ENCODE results near the gene GRIA4.

The GRIA4 gene

DNA sequence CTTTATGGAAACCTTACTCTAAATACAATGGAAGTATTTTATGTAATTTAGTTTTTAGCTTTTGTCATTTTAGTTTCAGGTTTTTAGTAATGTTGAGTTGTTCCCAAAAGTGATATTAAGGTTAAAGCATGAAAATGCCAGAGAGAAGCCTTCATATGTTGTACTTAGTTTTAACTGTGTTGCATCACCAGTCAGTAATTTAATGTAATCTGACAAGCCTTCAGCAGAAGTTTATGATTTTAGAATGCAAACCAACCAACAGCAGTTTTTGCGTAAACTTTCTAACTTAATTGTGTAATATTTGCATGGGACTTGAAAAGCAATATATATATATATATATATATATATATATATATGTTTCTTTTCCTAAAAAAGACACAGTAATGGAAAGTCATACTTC lies 301.6 kb downstream of the GRIA4 start:
- Histone ChIP-seq H3K4me1 (ENCODE audit: insufficient read depth, low read length) (peaks cover 12% of the 10 kb centered on the region), H3K36me3 (ENCODE audit: insufficient read depth, low read length) (no peaks in the 10 kb centered on the region), H3K27me3 (ENCODE audit: insufficient read depth, low read length) (no peaks in the 10 kb centered on the region), H2AFZ (ENCODE audit: low read depth, low read length) (no peak overlapping the region), H3K4me3 (ENCODE audit: low read length) (no peak overlapping the region), H3K9me3 (ENCODE audit: low read length) (no peaks in the 10 kb centered on the region)

DNA sequence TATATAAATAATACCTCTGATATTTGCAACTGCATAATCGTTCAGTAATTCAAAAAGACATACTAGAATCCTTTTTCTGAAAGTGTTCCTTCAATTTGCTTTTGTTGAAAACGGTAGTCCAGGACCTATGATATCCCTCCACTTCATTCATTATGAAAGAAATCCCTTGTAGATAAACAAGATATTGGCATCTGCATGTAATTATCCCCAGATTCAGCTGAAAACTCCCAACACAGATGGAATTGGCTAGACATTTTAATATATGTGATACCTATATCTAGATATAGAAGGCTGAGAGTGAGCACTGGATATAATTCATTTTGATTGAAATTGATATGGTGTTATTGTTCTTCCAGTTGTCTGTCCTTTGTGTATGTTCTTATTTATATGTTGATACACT lies 302.8 kb downstream of the GRIA4 start:
- no peaks in the 10 kb centered on the region for H3K36me3 ChIP-seq (ENCODE audit: insufficient read depth, low read length)
- no peak overlapping the region for H2AFZ ChIP-seq (ENCODE audit: low read depth, low read length)
- H3K4me3 ChIP-seq (ENCODE audit: low read length) = no peak overlapping the region
- no peaks in the 10 kb centered on the region for H3K9me3 ChIP-seq (ENCODE audit: low read length)
- no peaks in the 10 kb centered on the region for H3K27me3 ChIP-seq (ENCODE audit: insufficient read depth, low read length)
- peaks cover 12% of the 10 kb centered on the region for H3K4me1 ChIP-seq (ENCODE audit: insufficient read depth, low read length)

GRCh38 chr11:105915021-105915420 lies 305.1 kb downstream of the GRIA4 start:
- H3K27me3 ChIP-seq (ENCODE audit: insufficient read depth, low read length) = no peaks in the 10 kb centered on the region
- no peaks in the 10 kb centered on the region for H3K36me3 ChIP-seq (ENCODE audit: insufficient read depth, low read length)
- H2AFZ ChIP-seq (ENCODE audit: low read depth, low read length) = peak overlapping the region; percentile 15
- peak overlapping the region; percentile 9 for H3K4me3 ChIP-seq (ENCODE audit: low read length)
- H3K9me3 ChIP-seq (ENCODE audit: low read length) = no peaks in the 10 kb centered on the region
- H3K4me1 ChIP-seq (ENCODE audit: insufficient read depth, low read length) = peaks cover 12% of the 10 kb centered on the region

DNA sequence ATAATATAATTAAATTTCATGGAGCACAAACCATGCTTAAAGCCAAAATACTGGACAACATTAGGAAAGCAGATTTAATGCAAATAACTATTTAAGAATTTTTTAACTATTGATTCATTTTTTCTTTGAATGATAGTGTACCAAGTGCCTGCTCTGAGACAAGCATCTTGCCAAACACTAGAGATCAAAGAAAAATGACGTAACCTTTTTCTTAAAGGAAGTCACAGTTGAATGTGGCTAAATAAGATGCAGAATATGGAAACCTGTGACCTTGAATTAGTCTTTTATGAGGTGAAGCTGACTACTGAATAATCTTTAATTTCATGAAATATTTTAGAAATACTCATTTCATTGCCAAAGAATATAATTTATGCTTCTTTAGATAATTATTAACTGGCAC lies 308.2 kb downstream of the GRIA4 start:
- Histone ChIP-seq H3K36me3 (ENCODE audit: insufficient read depth, low read length) (no peaks in the 10 kb centered on the region), H3K9me3 (ENCODE audit: low read length) (no peaks in the 10 kb centered on the region)

GRCh38 chr11:105918600-105918999 lies 308.7 kb downstream of the GRIA4 start:
- Histone ChIP-seq H3K27me3 (ENCODE audit: insufficient read depth, low read length) (no peaks in the 10 kb centered on the region), H3K4me1 (ENCODE audit: insufficient read depth, low read length) (peaks cover 12% of the 10 kb centered on the region), H3K4me3 (ENCODE audit: low read length) (no peak overlapping the region), H2AFZ (ENCODE audit: low read depth, low read length) (no peak overlapping the region), H3K36me3 (ENCODE audit: insufficient read depth, low read length) (no peaks in the 10 kb centered on the region), H3K9me3 (ENCODE audit: low read length) (no peaks in the 10 kb centered on the region)

More for the DNA sequence above, 308.2 kb downstream of the GRIA4 start:
- no peak overlapping the region for H2AFZ ChIP-seq (ENCODE audit: low read depth, low read length)
- H3K27me3 ChIP-seq (ENCODE audit: insufficient read depth, low read length) = no peaks in the 10 kb centered on the region
- H3K4me3 ChIP-seq (ENCODE audit: low read length) = no peak overlapping the region
- peaks cover 12% of the 10 kb centered on the region for H3K4me1 ChIP-seq (ENCODE audit: insufficient read depth, low read length)

GRCh38 chr11:105923252-105923651 lies 313.4 kb downstream of the GRIA4 start:
- Histone ChIP-seq H3K36me3 (ENCODE audit: insufficient read depth, low read length) (no peaks in the 10 kb centered on the region), H3K27me3 (ENCODE audit: insufficient read depth, low read length) (no peaks in the 10 kb centered on the region), H3K4me1 (ENCODE audit: insufficient read depth, low read length) (no peaks in the 10 kb centered on the region), H3K9me3 (ENCODE audit: low read length) (no peaks in the 10 kb centered on the region), H3K4me3 (ENCODE audit: low read length) (no peak overlapping the region), H2AFZ (ENCODE audit: low read depth, low read length) (no peak overlapping the region)

DNA sequence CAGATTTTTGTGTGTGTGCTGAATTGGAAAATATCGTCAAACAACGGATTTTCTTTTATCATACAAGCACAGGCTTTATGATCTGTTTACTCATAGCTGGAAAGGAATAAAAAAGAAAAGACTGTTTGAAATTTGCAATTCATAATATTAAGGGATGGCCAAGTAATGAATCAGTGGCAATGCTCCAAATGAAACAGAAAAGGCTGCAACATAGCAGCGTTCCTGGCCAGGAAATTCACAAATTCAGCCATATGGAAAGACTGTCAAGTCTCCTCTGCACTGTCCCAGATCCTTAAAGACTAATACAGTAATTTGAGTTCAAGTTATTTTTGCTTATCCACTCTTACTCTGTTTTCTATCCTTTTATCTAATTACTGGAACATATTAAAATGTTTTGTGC lies 313.9 kb downstream of the GRIA4 start:
- H3K36me3 ChIP-seq (ENCODE audit: insufficient read depth, low read length) = no peaks in the 10 kb centered on the region
- no peaks in the 10 kb centered on the region for H3K4me1 ChIP-seq (ENCODE audit: insufficient read depth, low read length)
- no peaks in the 10 kb centered on the region for H3K27me3 ChIP-seq (ENCODE audit: insufficient read depth, low read length)
- H3K4me3 ChIP-seq (ENCODE audit: low read length) = no peak overlapping the region
- H3K9me3 ChIP-seq (ENCODE audit: low read length) = no peaks in the 10 kb centered on the region
- H2AFZ ChIP-seq (ENCODE audit: low read depth, low read length) = no peak overlapping the region

GRCh38 chr11:105929084-105929955 lies 319.4 kb downstream of the GRIA4 start:
- peaks cover 14% of the 10 kb centered on the region for H3K4me1 ChIP-seq (ENCODE audit: insufficient read depth, low read length)
- H3K36me3 ChIP-seq (ENCODE audit: insufficient read depth, low read length) = no peaks in the 10 kb centered on the region
- H3K4me3 ChIP-seq (ENCODE audit: low read length) = no peak overlapping the region
- no peaks in the 10 kb centered on the region for H3K9me3 ChIP-seq (ENCODE audit: low read length)
- H3K27me3 ChIP-seq (ENCODE audit: insufficient read depth, low read length) = no peaks in the 10 kb centered on the region
- H2AFZ ChIP-seq (ENCODE audit: low read depth, low read length) = no peak overlapping the region

- H3K4me1 ChIP-seq (ENCODE audit: insufficient read depth, low read length) = peaks cover 27% of the 10 kb centered on the region
- no peaks in the 10 kb centered on the region for H3K36me3 ChIP-seq (ENCODE audit: insufficient read depth, low read length)
- H3K4me3 ChIP-seq (ENCODE audit: low read length) = no peak overlapping the region
- no peaks in the 10 kb centered on the region for H3K9me3 ChIP-seq (ENCODE audit: low read length)
- H3K27me3 ChIP-seq (ENCODE audit: insufficient read depth, low read length) = no peaks in the 10 kb centered on the region
- no peak overlapping the region for H2AFZ ChIP-seq (ENCODE audit: low read depth, low read length)
Measured at GRCh38 chr11:105933695-105934094, 323.8 kb downstream of the GRIA4 start.

GRCh38 chr11:105935791-105936190 lies 325.9 kb downstream of the GRIA4 start:
- peaks cover 13% of the 10 kb centered on the region for H3K4me1 ChIP-seq (ENCODE audit: insufficient read depth, low read length)
- H3K36me3 ChIP-seq (ENCODE audit: insufficient read depth, low read length) = no peaks in the 10 kb centered on the region
- no peaks in the 10 kb centered on the region for H3K27me3 ChIP-seq (ENCODE audit: insufficient read depth, low read length)
- H3K9me3 ChIP-seq (ENCODE audit: low read length) = no peaks in the 10 kb centered on the region
- no peak overlapping the region for H2AFZ ChIP-seq (ENCODE audit: low read depth, low read length)
- H3K4me3 ChIP-seq (ENCODE audit: low read length) = no peak overlapping the region

DNA sequence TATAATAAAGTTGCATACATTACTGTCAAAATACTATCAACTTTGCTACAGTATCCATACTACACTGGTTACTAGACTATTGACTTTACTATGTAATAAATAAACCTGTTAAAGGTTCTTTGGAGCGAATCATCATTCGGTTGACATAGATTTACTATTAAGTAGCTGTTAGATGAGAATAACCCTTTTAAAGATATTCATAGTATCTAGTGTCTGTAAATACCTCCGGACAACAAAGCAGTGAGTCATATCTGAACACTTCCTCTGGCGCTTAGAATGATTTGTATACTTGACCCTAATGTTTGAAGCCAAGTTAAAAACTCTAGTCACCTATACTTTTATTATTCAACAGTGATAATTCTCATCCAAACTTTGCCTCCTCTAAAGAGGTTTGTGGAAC lies 327.5 kb downstream of the GRIA4 start:
- Histone ChIP-seq H3K9me3 (ENCODE audit: low read length) (no peaks in the 10 kb centered on the region), H2AFZ (ENCODE audit: low read depth, low read length) (no peak overlapping the region), H3K36me3 (ENCODE audit: insufficient read depth, low read length) (no peaks in the 10 kb centered on the region), H3K27me3 (ENCODE audit: insufficient read depth, low read length) (no peaks in the 10 kb centered on the region), H3K4me1 (ENCODE audit: insufficient read depth, low read length) (peaks cover 13% of the 10 kb centered on the region), H3K4me3 (ENCODE audit: low read length) (no peak overlapping the region)

DNA sequence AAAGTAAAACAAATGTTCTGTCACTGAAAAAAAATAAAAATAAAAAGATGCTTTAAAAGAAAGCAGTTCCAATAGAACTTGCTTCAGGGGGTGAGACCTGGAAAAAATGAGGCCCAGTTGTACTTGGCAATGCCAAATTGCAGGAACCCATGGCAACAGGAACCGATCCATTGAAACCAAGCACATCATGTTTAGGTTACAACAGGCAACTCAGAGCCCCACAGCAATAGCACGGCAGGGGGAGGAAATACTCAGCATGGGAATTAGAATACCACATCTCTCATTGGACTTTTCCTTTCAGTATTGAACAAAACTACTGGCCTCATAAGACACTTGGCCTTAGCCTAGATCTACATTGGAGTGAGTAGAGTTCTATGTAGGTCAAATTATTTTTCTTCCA lies 327.9 kb downstream of the GRIA4 start:
- Histone ChIP-seq H3K27me3 (ENCODE audit: insufficient read depth, low read length) (no peaks in the 10 kb centered on the region), H3K4me1 (ENCODE audit: insufficient read depth, low read length) (peaks cover 13% of the 10 kb centered on the region), H3K4me3 (ENCODE audit: low read length) (no peak overlapping the region), H3K9me3 (ENCODE audit: low read length) (no peaks in the 10 kb centered on the region), H2AFZ (ENCODE audit: low read depth, low read length) (no peak overlapping the region), H3K36me3 (ENCODE audit: insufficient read depth, low read length) (no peaks in the 10 kb centered on the region)

DNA sequence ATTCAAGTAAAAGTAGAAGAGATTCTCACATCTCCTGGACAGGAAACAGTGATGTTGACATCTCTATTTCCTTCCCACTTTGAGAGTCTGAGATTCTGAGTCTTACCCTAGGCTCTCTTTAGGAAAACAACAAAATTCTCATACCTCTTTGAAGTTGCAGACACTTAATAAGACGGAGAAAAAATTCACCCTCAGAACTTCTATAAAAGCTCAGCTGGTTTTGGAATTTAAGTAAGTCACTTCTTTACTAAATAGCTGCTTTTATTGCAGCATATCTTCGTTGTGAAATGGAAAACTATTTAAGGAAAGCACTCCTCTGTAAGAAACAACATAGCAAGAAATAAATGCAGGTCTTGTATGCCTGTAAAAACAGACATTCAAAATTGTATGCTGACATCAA lies 333.0 kb downstream of the GRIA4 start:
- Histone ChIP-seq H2AFZ (ENCODE audit: low read depth, low read length) (no peak overlapping the region), H3K4me1 (ENCODE audit: insufficient read depth, low read length) (peaks cover 2% of the 10 kb centered on the region), H3K36me3 (ENCODE audit: insufficient read depth, low read length) (no peaks in the 10 kb centered on the region), H3K9me3 (ENCODE audit: low read length) (no peaks in the 10 kb centered on the region), H3K4me3 (ENCODE audit: low read length) (no peak overlapping the region), H3K27me3 (ENCODE audit: insufficient read depth, low read length) (no peaks in the 10 kb centered on the region)
